ENCODE data around the gene NBAS.

- TF ChIP-seq CTCF (tag by site-specific recombination; IDR thresholded peaks at IDR 0.05) (no peak), ZNF423 (tag by site-specific recombination; IDR thresholded peaks at IDR 0.05) (no peak), ZSCAN18 (tag by site-specific recombination; IDR thresholded peaks at IDR 0.05) (no peak), REST (tag by site-specific recombination; IDR thresholded peaks at IDR 0.05) (no peak), ZNF174 (tag by site-specific recombination; IDR thresholded peaks at IDR 0.05) (no peak)
Observed at GRCh38 chr2:15594291-15595256, 33.4 kb upstream of the NBAS start.
